ENCODE measurements around the gene MECP2.

Gene MECP2

GRCh38 chrX:154024271-154024670, 73.2 kb downstream of the MECP2 start:
- no peak for DNase-seq
- intact Hi-C loops (cut with DNase I) = no loop called here

DNA sequence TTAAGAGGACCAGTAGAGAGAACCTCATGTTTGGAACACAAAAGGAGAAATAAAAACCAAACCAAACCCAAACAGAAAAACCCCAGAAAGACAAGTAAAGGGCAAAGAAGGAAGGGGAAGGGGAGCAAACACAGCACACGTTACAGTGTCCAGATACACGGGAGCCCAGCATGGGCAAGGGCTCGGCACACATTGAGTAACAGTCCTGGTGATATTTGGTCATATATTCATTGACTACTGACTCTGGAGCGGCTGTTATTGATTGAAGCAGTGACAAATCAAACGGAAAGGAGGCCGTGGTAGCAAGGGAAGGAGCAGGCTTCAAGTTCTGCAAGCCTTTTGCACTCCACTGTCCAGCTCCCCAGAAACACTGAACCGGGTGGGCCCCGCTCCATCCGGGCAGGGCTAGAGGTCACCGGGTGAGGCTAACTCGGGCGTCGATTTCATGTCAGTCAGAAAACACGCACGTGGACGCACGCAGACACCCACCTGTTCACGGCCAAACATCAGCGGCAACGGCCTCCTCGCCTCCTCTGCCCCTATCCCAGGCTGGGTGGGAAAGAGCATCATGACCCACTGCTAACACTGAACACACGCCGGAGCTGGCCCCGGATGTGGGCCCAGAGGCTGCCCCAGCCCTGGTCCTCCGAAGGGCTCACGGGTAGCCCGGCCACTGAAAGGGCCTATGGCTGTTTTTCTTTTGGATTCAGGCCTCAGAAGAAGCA, 74.1 kb downstream of the MECP2 start:
- intact Hi-C loops (cut with DNase I) = no loop called here
- no peak for DNase-seq

- intact Hi-C loops (cut with DNase I) = no loop called here
- DNase-seq = no peak
Measured at GRCh38 chrX:154022108-154022507, 75.4 kb downstream of the MECP2 start.

GRCh38 chrX:154021131-154021611, 76.3 kb downstream of the MECP2 start:
- DNase-seq = peak in 1 of 42 donors; percentile 46
- intact Hi-C loops (cut with DNase I) = no loop called here

DNA sequence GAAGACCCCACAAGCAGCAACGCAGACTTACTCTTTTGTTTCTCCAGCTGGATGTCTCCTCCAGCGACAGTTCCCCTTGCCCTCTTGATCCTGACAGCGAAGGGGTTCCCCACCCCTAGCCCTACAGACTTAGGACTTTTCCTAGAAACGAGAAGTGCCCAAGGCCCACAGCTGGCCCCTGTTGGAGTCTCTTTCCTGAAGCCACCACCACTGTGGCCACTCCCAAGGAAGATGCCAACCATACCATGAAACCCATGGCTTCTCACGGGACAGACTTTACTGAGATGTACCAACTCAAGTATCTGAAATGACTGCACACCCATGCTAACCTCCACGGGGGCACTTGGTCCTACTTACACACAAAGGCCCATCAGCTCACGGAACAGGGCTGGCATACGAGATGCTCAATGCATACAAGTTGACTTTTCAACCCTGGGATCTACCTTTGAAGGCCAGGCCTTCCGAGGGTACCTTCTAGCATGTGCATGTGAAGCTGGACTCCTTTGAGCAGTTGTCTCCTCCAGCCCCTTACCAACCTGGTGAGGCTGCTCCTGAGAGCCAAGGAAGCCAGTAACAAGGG, 76.9 kb downstream of the MECP2 start:
- intact Hi-C loops (cut with DNase I) = no loop called here
- no peak for DNase-seq

DNA sequence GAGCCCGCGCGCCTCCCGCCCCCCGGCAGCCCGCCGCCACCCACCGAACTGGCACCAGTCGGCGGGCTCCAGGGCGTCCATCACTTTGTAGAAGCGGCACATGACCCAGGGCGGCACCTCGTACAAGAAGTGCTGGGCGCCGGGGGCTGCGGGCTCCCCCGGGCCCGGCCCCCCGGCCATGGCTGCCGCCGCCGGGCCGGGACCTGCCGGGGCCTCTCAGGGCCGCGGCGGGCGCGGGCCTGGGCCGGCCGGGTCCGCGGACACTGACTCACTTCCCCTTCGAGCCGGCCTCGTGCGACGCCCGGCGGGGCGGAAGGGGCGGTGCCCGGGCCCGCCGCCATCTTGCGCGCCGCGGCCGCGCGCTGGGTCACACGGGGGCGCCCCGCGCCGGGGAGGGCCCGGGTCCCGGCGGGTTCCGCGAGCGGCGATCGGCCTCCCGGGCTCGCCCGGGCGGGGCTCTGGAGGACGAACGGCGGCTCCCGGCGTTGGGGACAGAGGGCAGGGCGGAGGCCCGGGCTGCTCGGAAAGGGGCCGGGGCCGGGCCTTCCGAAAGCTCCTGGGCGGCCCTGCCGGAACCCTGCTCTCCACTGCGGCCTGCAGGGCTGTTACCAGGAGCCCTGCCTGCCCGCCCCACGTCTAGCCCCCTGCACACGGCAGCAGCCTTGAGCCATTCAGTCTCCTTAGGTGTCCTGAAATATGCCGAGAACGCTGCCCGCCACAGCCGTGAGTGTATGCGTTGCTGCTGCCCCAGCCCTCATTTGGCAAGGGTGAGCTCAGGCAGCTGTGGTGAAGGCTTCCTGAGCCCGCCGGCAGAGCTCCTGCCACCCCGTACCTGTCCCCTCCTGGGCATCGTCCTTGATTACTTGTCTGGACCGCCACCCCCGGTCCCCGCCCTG, 77.6 kb downstream of the MECP2 start, which contains the start of gene IRAK1:
TSS of gene IRAK1 (minus strand) at position 270 of the 896 bp plus-strand sequence. CDS start at position 180, 90 bp downstream.
- DNase-seq = peak in 38 of 42 donors; percentile 24 to 78 (median 58)
- intact Hi-C loops (cut with DNase I) = loop anchor here (10.0 kb wide), 1 partner anchor 75 kb away; the partner anchor contains the start of gene MECP2

DNA sequence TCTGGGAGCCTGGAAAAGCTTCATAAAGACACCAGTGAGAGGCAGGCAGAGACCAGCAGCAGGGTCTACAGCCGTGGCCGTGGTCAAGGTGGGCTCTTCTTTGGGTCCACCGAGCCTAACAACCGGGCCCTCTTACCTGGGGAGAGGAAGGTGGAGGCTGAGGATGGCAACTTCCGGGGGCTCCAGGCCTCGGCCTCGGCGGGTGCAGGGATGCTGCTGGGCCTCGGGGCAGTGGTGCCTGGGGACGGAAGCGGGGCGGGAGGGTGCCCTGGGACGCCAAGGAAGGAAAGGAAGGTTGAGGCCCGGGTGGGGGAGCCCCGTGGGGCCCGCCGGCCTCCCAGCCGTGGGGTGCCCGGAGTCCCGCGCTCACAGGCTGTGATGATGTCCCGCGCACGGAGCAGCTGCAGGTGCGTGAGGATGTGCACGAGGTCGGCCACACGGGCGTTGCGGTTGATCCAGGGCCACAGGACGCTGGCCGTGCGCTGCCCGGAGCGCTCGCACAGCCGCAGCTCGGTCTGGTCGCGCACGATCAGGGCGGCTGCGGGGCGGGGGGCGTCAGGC, 78.4 kb downstream of the MECP2 start:
- DNase-seq = no peak
- intact Hi-C loops (cut with DNase I) = loop anchor here (10.0 kb wide), 1 partner anchor 76 kb away; the partner anchor contains the start of gene MECP2

DNA sequence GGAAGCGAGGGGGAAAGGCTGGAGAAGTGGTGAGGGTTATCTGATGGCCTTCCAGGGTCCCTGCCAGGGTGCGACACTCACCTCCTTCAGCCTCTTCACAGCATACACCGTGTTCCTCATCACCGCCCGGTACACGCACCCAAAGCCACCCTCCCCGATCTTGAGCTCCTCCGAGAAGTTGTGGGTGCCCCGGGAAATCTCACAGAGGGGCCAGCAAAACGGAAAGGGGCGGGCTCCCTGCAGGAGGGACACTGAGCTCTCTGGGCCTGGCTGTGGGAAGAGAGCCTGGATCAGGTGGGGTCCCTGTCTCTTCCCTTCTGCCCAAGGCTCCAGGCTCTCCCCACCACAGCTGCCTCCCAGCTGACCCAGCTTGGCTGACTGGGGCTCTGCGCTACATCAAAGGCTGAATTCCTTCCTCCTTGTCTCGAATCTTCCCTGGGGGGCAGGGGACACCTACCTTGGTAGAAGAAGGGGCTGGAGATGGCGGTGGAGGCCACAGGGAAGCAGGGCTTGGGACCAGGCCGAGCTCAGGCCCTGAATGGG, 78.9 kb downstream of the MECP2 start:
- DNase-seq = no peak
- intact Hi-C loops (cut with DNase I) = loop anchor here (10.0 kb wide), 1 partner anchor 76 kb away; the partner anchor contains the start of gene MECP2

DNA sequence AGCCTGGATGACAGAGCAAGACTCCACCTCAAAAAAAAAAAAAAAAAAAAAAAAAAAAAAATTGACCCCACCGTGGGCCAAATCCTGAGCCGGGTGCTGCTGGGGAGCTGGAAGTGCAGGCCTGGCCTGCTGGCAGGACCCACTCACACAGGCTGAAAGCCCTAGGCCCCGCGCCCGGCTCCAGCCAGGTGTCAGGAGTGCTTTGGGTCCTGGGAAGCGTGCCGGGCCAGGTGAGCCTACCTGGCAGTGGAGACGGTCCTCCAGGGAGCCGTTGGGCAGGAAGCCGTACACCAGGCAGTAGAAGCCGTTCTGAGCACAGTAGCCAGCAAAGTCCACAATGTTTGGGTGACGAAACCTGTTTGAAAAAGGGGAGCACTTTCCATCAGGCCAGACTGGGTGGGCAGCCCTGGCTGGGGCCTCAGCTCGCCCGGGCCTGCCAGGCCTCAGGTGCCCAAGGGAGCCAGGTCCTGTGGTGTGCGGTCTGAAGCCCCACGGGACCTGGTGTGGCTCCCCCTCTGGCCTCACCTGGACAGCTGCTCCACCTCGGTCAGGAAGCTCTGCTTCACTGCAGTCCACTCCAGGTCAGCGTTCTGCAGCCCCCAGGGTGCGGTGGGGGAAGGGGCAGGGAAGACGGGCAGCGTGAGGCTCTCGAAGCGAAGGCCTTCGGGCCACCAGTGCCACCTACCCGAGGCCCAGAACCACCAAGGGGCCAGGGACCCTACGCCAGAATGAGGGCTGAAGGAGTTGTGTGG, 79.6 kb downstream of the MECP2 start:
- intact Hi-C loops (cut with DNase I) = loop anchor here (10.0 kb wide), 1 partner anchor 77 kb away; the partner anchor contains the start of gene MECP2

GRCh38 chrX:154016366-154017076, 81.0 kb downstream of the MECP2 start:
- DNase-seq = no peak
- intact Hi-C loops (cut with DNase I) = loop anchor here (10.0 kb wide), 1 partner anchor 78 kb away; the partner anchor contains the start of gene MECP2

More for the DNA sequence above, 79.6 kb downstream of the MECP2 start:
- DNase-seq = no peak

- no peak for DNase-seq
- intact Hi-C loops (cut with DNase I) = loop anchor here (10.0 kb wide), 1 partner anchor 79 kb away; the partner anchor contains the start of gene MECP2
Measured at GRCh38 chrX:154015581-154016264, 81.8 kb downstream of the MECP2 start.

- no peak for DNase-seq
- intact Hi-C loops (cut with DNase I) = loop anchor here (10.0 kb wide), 1 partner anchor 80 kb away; the partner anchor contains the start of gene MECP2
Measured at GRCh38 chrX:154014429-154015380, 82.8 kb downstream of the MECP2 start.

GRCh38 chrX:154013614-154014360, 83.7 kb downstream of the MECP2 start:
- DNase-seq = peak in 36 of 42 donors; percentile 27 to 76 (median 49)
- intact Hi-C loops (cut with DNase I) = loop anchor here (10.0 kb wide), 1 partner anchor 81 kb away; the partner anchor contains the start of gene MECP2

GRCh38 chrX:154013001-154013421, 84.5 kb downstream of the MECP2 start:
- peak in 16 of 42 donors; percentile 24 to 67 (median 38) for DNase-seq
- intact Hi-C loops (cut with DNase I) = loop anchor here (10.0 kb wide), 1 partner anchor 82 kb away; the partner anchor contains the start of gene MECP2
